SH-SY5Y (cell line): Measurements from ENCODE around the gene AKR1A1.

Experiments
- GATA2 ChIP-seq: IDR thresholded peaks from 2 replicates; pipeline ENCODE4 v1.6.1; 2011; ENCODE audit warnings: mild to moderate bottlenecking, low read depth, low read length
- GATA3 ChIP-seq: IDR thresholded peaks from 2 replicates; pipeline ENCODE4 v1.6.1; 2011; ENCODE audit warnings: low read depth, mild to moderate bottlenecking, low read length, moderate library complexity

DNA sequence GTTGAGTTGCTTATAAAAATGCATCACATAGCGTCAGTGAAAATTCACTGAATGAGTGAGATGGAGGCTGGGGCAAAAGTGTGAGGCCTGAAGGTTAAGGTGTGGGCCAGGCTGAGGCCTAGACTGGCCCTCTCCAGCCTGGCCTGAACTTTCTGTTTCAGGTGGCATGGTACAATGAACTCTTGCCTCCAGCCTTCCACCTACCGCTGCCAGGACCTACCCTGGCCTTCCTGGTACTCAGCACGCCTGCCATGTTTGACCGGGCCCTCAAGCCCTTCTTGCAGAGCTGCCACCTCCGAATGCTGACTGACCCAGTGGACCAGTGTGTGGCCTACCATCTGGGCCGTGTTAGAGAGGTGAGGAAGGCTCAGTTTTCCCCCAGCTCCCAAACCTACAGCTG is 43.4 kb upstream of the AKR1A1 start:
- TF ChIP-seq GATA2 (no peak), GATA3 (no peak)
